ENCODE results near the gene DHRS2.
"Not testable (repeated sequence)": the region's sequence is repeated elsewhere in the genome, so short reads cannot be mapped to it uniquely, and the experiment has no call there.

DHRS2 gene

DNA sequence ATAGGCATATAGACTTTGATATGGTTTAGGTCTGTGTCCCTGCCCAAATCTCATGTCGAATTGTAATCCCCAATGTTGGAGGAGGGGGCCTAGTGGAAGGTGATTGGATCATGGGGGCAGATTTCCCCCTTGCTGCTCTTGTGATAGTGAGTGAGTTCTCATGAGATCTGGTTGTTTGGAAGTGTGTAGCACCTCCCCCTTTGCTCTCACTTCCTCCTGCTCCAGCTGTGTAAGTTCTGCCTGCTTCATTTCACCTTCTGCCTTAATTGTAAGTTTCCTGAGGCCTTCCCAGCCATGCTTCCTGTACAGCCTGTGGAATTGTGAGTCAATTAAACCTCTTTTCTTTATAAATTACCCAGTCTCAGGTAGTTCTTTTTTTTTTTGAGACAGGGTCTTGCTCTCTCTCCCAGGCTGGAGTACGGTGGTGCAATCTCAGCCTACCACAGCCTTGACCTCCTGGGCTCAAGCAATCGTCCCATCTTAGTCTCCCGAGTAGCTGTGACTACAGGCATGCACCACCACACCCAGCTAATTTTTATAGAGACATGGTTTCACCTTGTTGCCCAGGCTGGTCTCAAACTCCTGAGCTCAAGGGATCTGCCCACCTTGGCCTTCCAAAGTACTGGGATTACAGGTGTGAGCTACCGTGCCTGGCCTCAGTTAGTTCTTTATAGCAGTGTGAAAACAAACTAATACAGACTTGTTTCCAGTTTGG, 1.3 kb upstream of the DHRS2 start:
- not testable (repeated sequence) for DNase-seq

DNA sequence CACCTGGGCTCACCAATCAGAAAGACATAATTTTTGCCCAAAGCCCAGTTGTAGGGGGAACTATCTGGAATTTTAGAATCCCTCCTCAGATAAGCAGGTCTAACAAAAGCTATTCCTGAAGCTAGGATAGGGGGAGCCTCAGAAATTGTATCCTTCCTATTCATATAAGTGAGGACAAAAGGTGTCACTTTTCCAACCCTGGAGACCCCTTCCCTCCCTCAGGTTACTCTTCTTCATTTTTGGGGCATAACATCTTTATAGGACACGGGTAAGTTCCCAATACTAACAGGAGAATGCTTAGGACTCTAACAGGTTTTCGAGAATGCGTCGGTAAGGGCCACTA, 1.1 kb downstream of the DHRS2 start:
- DNase-seq: not testable (repeated sequence)

DNA sequence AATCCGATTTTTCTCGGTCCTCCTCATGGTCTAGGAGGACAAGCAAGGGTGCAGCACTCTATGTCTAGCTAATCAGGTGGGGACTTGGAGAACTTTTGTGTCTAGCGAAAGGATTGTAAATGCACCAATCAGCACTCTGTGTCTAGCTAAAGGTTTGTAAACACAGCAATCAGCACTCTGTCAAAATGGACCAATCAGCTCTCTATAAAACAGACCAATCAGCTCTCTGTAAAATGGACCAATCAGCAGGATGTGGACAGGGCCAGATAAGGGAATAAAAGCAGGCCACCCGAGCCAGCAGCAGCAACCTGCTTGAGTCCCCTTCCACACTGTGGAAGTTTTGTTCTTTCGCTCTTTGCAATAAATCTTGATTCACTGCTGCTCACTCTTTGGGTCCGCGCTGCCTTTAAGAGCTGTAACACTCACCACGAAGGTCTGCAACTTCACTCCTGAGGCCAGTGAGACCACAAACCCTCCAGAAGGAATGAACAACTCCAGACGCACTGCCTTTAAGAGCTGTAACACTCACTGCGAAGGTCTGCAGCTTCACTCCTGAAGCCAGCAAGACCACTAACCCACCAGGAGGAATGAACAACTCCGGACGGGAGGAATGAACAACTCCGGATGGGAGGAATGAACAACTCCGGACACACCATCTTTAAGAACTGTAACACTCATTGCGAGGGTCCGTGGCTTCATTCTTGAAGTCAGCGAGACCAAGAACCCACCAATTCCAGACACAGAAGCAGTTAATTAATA, 1.7 kb downstream of the DHRS2 start:
- not testable (repeated sequence) for DNase-seq

DNA sequence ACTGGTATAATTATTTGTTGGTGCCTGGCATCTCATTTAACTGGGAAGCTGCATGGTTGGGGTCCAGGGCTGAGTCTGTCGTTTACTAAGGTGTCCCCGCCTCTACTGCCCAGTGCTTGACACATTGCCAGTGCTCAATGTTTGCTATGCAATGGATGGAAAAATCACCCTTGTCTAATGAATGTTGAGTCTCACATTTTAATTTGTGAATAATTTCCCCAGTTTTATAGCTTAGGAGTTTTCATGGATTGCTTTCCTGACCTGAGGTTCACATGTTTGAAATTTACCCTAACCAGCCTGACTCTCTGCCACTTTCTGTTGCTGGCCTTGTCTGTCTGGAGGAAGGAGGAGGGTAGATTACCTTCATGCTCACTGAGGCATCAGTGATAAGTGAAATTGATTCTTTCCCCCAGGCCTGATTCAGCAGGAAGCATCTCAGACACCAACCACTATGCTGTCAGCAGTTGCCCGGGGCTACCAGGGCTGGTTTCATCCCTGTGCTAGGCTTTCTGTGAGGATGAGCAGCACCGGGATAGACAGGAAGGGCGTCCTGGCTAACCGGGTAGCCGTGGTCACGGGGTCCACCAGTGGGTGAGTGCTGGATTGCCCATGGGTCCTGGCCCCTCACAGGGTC, 2.4 kb downstream of the DHRS2 start:
- no peak for DNase-seq

DNA sequence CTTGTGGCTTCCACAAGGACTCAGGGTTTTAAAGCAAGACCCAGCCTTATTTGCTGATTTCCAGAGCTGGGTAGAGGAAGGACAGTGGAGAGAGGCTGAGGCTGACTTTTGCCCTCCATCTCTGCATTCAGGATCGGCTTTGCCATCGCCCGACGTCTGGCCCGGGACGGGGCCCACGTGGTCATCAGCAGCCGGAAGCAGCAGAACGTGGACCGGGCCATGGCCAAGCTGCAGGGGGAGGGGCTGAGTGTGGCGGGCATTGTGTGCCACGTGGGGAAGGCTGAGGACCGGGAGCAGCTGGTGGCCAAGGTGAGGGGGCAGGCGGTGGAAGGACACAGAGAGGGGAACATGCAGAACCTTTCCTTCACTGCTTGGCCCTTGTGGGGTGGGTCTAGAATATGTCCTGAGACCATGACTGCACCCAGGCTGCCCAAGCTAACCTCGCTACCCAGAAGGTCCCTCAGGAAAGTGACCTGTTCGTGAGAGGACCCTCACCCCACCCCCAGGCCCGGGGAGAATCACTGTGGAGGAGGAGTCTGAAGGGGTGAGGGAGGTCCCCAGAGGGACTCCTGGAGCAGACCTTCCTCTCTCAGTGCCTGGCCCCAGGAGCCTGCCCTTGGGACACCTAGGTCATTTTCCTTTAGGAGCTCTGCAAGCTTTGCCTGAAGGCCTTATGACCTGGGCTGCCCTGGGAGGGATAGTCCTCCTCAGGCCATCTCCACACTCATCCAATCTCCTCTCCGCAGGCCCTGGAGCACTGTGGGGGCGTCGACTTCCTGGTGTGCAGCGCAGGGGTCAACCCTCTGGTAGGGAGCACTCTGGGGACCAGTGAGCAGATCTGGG, 3.1 kb downstream of the DHRS2 start:
- no peak for DNase-seq

DNA sequence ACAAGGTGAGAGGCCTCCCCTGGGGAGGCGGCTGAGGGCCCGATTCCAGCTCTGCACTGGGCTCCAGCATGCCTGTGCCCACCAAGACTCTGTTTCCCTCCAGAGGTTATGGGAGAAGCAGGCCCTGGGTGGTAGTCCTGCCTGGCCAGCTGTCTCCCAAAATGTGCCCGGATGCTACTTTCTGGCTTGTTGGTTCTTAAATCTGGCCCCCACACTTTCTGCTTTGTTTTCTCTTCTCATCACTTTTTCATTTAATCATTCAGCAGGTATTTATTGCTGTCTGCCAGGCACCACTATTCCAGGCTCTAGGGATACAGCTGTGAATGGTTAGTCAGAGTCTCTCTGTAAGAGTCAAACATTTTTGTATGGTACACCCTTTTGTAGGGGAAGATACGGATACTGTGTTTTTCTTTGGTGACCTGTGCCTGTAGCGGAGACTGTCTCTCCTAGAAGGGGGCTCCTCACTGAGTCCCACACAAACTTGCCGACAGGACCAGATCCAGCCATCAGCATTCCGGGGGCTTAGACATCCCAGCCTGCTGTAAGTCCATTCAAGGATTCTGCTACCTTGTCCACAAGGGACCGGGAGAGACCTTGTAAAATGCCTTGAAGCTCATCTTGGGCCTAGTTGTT, 3.8 kb downstream of the DHRS2 start:
- DNase-seq: no peak

DNA sequence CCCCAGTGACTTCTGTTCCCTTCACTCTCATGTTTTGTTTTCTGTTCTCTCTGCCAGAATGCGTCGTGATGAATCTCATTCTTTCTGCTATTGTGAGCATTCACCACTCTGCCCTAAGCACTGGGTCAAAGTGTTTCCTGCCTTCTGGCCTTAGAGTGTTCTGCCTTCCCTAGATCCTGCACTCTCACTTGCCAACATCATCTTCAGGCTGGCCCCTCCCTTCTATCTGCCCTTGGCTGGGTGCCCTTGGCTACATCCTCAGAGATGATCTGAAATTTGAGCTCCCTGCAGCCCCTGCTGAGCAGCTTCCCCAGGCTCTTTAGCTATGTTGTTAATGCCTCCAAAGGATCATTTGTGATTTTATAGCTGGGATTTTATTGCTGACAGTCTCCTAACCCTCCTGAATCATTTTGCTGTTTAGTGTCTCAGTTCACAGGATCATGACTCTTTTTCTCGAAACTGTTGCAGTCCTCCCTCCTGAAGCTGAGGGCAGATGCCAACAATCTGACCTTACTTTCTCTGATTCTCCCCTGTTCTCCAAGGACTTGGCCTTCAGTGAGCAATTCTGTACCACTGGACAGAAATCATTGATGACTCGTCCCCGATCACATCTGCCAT, 4.5 kb downstream of the DHRS2 start:
- peak; percentile 78 for DNase-seq

DNA sequence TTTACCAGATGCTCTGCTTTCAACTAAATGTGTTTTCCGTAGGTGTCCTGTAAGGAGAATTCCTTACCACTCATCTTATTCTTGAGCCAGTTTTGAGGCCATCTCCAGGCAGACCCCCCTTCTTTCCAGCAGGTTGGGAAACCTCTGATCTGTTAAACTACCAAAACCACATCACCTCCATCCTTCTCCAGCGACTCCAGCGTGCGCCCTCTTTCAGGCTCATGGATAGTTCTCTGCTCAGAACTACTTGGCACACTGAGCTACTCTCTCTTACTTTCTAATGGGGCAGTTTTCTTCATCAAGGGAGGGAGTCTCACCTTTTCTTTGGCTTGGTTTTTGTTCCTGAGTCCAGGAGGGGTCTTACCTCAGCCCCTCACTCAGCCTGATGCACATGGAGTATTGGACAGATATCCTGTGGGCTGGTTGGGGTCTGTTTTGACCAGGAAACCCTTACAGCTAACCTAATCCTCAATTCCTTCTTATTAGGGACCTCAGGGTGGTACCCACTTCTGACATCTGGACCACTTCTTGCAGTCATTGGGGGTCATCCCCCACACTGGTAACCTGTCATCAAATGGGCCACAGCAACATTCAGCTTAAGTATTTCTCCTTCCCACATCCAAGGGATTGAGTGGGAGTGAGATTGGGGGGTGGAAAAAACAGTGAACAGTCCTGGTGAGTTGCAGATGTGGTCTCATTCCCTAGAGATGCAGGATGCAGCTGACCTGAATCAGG, 5.2 kb downstream of the DHRS2 start:
- DNase-seq: no peak

DNA sequence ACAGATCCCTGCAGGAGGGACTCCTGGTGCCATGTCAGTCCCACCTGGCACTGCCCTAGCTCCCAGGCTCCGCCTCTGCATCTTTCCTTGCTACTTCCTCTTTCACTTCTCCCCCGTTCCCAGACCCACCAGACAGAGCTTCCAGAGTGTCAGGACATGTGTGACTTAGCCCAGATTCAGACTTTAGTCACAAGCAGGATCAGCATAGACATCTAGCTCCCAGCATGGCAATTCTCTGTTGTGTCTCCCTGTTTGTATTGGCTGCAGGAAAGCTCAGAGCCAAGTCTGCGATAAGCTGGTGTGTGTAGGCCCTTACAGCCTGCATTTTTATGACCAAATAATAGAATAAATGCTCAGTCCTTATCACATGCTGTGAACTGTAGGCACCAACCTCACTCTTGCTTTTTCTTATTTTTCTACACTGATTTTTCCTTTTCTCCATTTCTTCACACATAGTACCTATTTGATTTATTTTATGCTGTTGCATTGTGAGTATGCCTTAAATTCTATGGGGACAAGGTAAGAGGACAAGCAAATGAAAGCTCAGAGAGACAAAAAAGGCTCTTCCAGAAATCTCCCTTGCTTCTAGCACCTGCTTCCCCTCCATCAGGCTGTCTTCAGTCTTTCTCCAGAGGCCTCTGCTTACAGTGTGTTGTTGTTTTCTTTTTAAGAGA, 5.9 kb downstream of the DHRS2 start:
- no peak for DNase-seq

DNA sequence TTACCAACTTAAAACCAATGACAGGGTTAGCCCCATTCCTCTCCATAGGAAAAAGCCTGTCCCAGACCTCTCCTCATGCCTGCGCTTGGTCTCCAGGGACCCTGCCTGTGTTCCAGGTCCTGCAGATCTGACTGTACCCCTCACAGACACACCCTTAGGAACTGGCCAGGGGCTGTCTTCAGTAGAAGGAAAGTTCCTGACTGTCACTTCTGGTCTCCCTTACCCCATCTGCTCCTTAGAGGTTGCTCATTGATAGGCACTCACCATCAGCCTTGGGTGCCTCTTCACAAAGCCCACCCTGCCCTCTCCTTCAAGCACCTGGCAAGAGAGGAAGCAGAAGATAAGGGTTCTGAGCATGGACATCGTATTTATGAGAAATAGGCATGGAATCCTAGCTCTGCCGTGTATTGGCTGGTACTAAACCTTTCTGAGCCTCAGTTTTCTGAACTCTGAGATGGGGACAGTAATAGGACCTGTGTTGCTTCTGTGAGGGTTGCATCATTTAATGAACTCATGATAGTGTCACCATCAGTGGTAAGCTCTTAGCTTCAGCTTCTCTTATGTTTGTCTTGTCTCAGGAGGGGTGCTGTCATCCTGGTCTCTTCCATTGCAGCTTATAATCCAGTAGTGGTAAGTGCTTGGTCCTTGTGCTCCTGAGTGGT, 7.5 kb downstream of the DHRS2 start:
- no peak for DNase-seq

DNA sequence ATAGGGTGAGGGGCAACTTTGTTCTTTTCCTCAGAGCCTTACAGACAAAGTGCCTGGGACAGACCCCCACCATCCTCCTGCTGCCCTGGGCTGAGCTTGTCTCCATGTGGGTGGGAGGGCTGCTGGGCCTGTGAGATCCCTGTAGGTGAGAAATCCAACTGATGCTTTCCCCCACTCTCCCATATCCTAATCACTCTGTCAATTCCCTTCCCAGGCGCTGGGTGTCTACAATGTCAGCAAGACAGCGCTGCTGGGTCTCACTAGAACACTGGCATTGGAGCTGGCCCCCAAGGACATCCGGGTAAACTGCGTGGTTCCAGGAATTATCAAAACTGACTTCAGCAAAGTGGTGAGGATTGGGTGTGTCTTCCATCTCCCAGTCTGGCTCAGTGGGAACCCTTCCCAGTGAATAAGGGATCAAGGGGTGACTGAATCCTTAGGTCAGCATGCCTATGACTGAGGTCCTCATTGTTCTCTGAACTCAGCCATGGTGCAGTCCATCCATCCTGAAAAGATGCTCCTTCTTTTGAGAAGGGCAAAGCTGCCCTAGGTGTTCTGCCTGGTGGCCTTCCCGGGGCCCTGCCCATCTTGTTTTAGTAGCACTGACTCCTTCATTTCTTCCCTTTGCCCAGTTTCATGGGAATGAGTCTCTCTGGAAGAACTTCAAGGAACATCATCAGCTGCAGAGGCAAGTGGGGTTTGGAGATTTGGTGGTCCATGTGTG, 8.2 kb downstream of the DHRS2 start:
- DNase-seq: no peak

DNA sequence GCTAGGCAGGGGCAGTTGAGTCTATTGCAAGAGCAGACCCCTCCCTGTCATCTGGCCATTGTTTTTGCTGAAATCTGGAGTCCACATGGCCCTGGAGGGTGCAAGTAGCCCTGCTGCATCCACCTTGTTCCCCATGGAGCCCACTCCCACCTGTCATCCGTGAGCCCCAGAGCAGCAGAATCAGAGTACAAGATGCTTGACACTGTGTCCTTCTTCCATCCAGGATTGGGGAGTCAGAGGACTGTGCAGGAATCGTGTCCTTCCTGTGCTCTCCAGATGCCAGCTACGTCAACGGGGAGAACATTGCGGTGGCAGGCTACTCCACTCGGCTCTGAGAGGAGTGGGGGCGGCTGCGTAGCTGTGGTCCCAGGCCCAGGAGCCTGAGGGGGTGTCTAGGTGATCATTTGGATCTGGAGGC, 8.8 kb downstream of the DHRS2 start:
- DNase-seq: no peak

DNA sequence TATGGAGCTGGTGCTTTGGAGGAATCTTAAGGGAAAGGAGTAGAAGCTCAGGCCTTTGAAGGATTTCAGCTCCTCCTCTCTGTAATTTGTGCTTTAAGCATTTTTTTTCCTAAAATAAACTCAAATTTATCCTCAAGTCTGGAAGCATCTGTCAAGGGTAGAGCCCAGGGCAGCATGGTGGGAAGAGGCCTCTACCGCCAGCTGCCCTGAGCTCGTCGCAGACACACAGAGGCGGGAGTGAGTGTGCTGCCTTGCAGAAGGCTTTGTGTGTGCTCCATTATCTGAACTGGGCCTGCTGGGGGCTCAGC, 9.3 kb downstream of the DHRS2 start:
- DNase-seq: no peak

DNA sequence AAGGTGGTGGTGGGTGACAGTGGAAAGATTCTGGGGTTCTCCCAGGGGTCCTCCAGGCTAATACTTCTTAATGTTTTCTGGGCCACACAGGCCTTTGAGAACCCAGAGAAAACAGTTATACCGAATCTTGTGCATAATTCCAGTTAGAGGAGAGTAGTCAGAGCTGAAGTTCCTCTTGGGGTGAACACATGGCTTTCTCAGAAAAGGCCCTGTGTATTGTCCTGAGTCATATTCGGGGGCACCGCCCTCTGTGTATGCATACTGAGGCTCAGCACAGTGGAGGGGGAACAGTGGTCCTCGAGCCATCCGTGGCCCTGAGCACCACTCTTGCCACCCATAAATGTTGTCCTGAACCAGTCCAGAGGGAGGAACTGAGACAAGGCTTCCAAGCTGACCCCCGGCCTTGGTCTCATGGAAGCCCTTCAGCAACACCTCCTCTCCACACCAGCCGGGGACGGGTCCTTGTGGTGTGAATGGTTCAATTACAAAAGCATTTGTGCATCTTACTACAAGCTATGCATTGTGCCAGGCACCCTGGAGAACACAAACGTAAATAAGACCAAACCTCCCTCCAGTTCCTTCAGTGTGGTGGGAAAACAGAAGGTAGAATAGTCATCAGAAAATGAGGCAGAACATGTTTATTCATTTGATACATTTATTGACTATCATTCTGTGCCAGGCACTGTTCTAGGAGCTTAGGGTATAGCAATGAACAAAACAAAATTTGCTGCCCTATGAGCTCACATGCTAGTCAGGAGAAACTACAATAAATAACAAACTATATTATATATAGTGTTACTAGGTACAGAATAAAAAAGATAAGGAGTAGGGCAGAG, 9.9 kb downstream of the DHRS2 start:
- DNase-seq: no peak

DNA sequence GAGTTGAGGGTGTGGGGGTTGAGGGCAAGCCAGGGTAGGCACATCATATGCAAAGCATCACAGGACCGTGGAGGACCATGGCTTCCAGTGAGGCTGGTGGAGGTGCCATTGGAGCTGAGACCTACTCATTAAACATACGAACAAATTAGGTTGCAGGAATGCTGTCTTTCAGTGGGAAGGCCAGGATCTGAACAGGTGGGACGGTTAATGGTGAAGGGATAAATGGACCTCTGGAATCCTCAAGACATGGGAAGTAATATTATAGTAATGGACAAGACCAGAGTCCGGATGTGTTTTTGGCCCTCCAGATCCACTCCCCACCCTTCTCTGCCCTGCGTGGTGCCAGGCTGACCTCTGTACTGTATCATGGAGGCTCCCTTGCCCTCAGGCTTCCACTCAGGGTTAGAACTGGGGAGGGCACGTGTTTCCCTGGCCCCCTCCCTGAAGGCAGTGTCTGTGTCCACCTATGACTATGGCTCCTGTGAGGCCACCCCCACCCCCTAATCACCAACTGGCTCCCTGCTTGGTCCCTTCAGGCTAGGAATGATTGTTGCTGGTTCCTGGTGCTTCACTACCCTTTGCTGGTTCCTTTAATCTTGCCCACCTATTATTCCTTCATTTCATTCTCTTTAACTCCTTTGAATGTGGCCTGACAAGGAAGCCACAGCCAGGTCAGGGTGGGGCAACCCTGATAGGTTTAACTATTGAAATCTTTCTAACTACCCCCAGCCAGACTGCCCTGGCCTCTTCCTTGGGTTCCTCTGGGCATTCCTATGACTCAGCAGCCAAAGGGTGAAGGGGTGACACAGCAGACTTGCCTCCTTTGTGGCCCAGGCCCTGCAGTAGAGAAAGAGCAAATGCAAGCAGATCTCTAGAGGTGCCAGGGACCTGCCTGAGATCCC, 10.7 kb downstream of the DHRS2 start:
- no peak for DNase-seq

DNA sequence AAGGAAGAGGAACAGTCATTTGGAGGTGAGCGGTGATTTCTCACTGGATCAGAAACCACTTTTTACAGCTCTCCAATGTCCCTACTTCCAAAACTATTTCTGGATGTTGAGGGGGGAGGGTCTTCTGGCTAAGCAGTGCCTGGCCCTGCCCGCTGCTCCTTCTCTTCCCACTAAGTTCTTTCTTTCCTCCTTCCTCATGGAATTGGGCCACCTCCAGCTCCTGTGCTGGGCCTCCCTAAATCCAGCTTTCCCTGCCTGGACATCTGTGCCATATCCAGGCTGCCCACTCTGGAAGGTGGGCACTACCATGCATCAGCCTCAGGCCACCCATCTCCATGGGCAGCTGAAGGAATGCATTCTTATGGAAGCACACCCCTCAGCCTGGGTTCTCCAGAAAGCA, 11.5 kb downstream of the DHRS2 start:
- no peak for DNase-seq

DNA sequence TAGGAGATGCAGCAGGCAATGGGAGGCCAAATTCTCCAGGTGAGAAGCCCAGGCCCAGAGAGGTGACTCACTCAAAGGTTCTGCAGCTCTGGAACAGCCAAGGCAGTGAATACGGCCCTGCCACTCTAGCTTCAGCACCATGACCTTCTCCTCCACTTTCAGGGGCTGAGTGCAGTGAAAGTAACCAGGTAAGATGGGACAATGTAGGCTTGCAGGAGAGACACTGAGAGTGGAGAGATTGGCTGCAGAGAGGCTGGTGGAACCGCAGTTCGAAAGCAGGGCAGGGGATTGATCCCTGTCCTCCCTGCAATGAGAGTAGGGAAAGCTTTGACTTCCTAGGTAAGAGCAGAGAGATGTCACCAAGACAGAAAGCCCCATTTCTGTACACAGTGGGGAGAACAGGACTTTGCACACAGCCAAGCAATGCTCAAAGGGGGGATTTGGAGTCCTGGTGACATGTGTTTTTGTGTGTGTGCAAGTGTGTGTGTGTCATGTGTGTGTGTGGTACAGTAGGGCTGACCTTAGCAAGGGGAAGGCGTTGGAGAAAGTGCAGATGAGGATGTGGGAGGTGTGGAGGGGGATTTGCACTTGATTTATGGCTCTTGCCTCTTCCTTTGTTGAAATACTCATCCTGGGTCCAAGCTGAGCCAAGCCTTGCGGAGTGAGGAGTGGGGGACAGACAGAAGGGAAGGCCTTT, 12.7 kb downstream of the DHRS2 start:
- DNase-seq: no peak

Data from NCI-H2029 (cell line).